Effector CD4-positive, alpha-beta T cell (primary cell): ENCODE measurements around the gene SNX9.

Source experiments
- DNase-seq: peaks from one replicate; pipeline ENCODE4 v3.0.0-alpha.2; 2020

The SNX9 gene

GRCh38 chr6:157982102-157982562 is 159.1 kb downstream of the SNX9 start:
- peak; percentile 19 for DNase-seq

GRCh38 chr6:157982563-157983405 is 159.7 kb downstream of the SNX9 start:
- DNase-seq = no peak

DNA sequence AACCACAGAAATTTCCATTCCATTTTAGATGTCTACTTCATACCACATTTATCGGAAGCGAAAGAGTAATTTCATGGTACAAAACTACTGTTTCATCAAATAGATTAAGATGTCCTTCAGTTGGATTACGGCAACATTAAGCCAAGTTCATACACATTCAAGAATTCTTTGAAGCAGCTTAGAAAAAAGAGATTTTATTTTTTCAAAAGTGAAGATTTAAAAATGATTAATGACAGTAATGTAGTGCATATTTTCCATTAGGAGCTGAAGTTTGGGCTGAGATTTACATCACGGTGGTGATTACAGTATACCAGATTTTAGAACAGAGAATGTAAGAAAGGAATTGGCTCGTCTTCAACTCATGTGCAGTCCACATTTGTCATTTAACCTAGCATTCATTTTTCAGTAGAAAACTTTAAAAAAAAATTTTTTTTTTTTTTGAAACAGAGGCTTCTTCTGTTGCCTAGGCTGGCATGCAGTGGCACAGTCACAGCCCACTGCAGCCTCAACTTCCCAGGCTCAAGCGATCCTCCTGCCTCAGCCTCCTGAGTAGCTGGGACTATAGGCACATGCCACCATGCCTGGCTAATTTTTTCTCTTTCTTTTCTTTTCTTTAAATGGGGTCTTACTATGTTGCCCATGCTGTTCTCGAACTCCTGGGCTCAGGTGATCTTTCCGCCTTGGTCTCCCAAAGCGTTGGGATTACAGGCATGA is 160.5 kb downstream of the SNX9 start:
- DNase-seq = no peak

- DNase-seq = no peak
Measured at GRCh38 chr6:157984128-157984527, 161.1 kb downstream of the SNX9 start.

DNA sequence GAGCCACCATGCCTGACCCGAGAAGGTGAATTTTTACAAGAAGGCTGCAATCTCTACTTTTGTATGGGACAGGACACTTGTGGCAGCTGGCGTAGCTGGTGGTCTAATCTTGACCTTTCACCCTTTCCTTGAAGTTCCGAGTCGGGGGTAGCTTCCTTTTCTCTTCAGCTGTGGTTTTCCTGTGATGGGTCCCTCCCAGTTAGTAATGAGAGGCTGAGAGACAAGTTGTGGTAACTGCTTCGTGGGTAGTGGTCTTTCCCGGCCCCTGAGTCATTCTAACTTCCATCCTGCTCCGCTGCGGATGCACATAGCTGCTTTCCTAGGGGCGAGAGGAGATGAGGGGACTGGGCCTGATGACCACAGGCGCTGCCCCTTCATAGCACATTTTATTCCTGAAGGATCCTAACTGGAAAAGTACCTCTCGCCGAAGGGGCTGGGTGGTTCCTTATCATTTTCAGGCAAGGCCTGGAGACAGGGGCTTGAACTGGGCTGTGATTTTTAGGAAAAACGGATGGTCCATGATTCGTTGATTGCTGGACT is 161.7 kb downstream of the SNX9 start:
- DNase-seq = no peak

GRCh38 chr6:157985378-157986155 is 162.5 kb downstream of the SNX9 start:
- no peak for DNase-seq

- no peak for DNase-seq
Measured at GRCh38 chr6:157987788-157988699, 165.0 kb downstream of the SNX9 start.

DNA sequence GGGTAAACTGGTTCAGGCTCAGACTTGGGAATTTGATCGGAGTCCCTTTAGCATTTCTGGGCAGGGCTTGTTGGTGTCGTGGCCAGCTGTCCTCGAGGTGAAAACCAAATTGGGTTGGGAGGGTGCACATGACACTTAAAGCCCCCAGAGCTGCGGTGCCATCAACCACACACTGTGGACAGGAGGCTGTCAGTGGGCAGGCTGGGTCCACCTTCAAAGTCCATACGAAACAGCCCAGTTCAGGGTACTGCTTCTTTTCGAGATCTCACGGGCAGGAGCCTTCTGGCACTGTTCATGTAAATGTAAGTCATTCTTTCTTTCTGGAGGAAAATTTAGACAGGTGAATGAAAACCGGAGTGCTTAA is 165.6 kb downstream of the SNX9 start:
- DNase-seq = no peak

DNA sequence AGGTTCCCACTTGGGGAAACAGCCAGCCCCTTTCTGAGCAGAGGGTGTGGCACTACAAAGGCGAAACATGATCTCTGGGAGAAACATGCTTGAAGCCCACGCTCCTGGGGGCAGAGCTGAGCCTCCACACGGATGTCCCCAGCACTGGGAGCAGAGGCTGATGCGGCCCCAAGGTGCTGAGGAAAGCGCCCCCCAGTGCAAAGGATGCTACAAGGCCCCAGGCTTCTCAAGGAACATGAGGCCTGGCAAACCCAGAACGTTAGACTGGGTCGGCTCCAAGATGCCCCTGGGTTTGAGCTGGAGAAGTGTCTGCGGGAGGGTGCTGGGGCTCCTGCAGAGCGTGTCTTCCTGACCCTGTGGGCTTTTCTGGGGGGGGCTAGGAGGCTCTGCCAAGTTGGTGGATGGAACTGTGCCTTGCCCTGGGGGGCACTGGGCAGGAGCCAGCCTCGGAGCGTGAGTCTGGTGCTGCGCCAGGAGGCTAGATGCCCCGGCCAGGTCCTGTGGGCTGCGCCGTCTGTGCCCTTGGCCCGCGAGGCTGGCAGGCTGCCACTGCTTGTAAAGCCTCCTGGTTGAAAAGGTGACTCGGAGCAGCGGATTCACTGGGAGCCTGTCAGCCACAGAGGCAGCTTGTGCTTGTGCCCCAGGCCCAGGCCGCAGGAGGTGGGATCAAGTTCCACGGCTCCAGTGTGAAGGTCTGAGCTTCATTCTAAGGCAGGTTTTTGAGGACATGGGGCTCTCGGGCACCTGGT is 166.7 kb downstream of the SNX9 start:
- DNase-seq = no peak

- DNase-seq = no peak
Measured at GRCh38 chr6:157990321-157991066, 167.4 kb downstream of the SNX9 start.

DNA sequence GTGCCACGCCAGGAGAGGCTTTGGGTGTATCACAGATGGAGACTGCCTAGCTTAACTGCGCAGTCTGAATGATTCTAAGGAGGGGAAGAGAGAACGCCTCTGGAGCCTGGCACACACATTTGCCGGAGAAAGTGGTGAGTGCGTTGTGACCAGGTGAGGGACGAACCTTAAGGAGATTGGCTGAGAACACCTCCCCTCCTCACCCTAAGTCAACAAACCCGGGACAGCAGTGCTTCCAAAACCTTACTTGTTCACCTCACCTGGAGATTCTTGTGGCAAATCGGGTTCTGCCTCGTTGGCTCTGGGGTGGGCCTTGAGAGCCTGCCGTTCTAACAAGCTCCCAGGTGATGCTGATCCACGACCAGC is 168.0 kb downstream of the SNX9 start:
- DNase-seq = no peak

DNA sequence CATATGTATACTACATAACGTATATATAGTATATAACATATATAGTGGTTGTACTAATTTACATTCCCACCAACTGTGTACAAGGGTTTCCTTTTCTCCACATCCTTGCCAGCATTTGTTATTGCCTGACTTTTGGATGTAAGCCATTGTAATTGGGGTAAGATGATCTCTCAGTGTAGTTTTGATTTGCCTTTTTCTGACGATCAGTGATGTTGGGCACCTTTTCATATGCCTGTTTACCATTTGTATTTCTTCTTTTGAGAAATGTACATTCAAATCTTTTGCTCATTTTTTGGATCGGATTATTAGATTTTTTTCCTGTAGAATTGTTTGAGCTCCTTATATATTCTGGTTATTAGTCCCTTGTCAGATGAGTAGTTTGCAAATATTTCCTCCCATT is 170.0 kb downstream of the SNX9 start:
- DNase-seq = no peak

- DNase-seq = no peak
Measured at GRCh38 chr6:157994125-157994795, 171.2 kb downstream of the SNX9 start.
